ENCODE results near the gene ODF2L.

Gene ODF2L

GRCh38 chr1:86317926-86318325 is 78.2 kb downstream of the ODF2L start:
- no peak for ATAC-seq
- TF ChIP-seq PATZ1 (CRISPR knock-in tag; IDR thresholded peaks at IDR 0.05; ENCODE audit: borderline replicate concordance): no peak
- no peak for TF ChIP-seq ISL1 (CRISPR knock-in tag; IDR thresholded peaks at IDR 0.05)
- no peak for TF ChIP-seq CSDC2 (CRISPR knock-in tag; IDR thresholded peaks at IDR 0.05)

GRCh38 chr1:86305731-86306130 is 90.4 kb downstream of the ODF2L start:
- no peak for ATAC-seq
- TF ChIP-seq ISL1 (CRISPR knock-in tag; IDR thresholded peaks at IDR 0.05) (no peak), GLIS3 (CRISPR knock-in tag; IDR thresholded peaks at IDR 0.05) (no peak), OSR1 (CRISPR knock-in tag; IDR thresholded peaks at IDR 0.05) (no peak), ZNF565 (CRISPR knock-in tag; conservative IDR thresholded peaks at IDR 0.05; ENCODE audit: low read depth) (no peak), ZFP30 (CRISPR knock-in tag; IDR thresholded peaks at IDR 0.05) (no peak), ZNF70 (CRISPR knock-in tag; IDR thresholded peaks at IDR 0.05) (no peak), TSHZ2 (CRISPR knock-in tag; IDR thresholded peaks at IDR 0.05) (no peak), POU6F1 (CRISPR knock-in tag; IDR thresholded peaks at IDR 0.05; ENCODE audit: borderline replicate concordance, low read depth) (no peak), BACH2 (CRISPR knock-in tag; IDR thresholded peaks at IDR 0.05; ENCODE audit: borderline replicate concordance) (no peak), CREB5 (CRISPR knock-in tag; IDR thresholded peaks at IDR 0.05; ENCODE audit: low read depth) (no peak), ZNF8 (CRISPR knock-in tag; IDR thresholded peaks at IDR 0.05) (no peak), TOX (CRISPR knock-in tag; IDR thresholded peaks at IDR 0.05; ENCODE audit: borderline replicate concordance) (no peak), RARB (CRISPR knock-in tag; IDR thresholded peaks at IDR 0.05) (no peak), CSRNP3 (CRISPR knock-in tag; IDR thresholded peaks at IDR 0.05) (no peak), PATZ1 (CRISPR knock-in tag; IDR thresholded peaks at IDR 0.05; ENCODE audit: borderline replicate concordance) (no peak), TCF4 (CRISPR knock-in tag; IDR thresholded peaks at IDR 0.05; ENCODE audit: borderline replicate concordance) (no peak), ESRRG (CRISPR knock-in tag; IDR thresholded peaks at IDR 0.05) (no peak)

- no peak for ATAC-seq
- TF ChIP-seq CSRNP3 (CRISPR knock-in tag; IDR thresholded peaks at IDR 0.05) (no peak), ESRRG (CRISPR knock-in tag; IDR thresholded peaks at IDR 0.05) (no peak), ISL1 (CRISPR knock-in tag; IDR thresholded peaks at IDR 0.05) (no peak), CSDC2 (CRISPR knock-in tag; IDR thresholded peaks at IDR 0.05) (no peak), ZNF565 (CRISPR knock-in tag; conservative IDR thresholded peaks at IDR 0.05; ENCODE audit: low read depth) (no peak), ARNTL (CRISPR knock-in tag; IDR thresholded peaks at IDR 0.05; ENCODE audit: borderline replicate concordance, low read depth) (no peak), ZNF70 (CRISPR knock-in tag; IDR thresholded peaks at IDR 0.05) (no peak), ZC3H10 (CRISPR knock-in tag; IDR thresholded peaks at IDR 0.05) (no peak), OSR1 (CRISPR knock-in tag; IDR thresholded peaks at IDR 0.05) (no peak)
These were observed 93.0 kb downstream of the ODF2L start for GRCh38 chr1:86303041-86303690.

All from SK-N-SH treated with all-trans-retinoic acid at 6 μM for 48 hours (cell line).